ENCODE data around the gene STARD5.

STARD5 gene

DNA sequence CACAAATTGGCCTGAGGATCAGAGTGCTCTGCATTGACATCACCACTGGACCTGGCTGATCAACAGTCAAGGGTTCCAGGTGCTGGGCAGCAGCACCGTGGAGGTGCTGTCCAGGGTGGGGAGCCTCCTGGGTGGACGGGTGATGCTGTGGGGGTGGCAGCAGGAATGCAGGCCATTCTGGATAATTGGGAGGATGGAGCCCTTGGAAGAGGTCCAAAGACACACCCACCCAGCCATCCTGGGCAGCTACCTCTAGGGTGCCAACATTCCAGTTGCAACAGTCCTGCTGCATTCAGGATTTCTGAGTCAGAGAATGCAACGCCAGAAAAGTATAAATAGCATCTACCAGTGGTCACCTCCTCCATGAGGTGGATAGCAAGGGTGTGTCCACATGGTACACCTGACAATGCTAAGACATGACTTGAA is 26.8 kb downstream of the STARD5 start:
- intact Hi-C loops (cut with DNase I) = no loop called here
- peak in 1 of 10 donors; percentile 67 for DNase-seq

DNA sequence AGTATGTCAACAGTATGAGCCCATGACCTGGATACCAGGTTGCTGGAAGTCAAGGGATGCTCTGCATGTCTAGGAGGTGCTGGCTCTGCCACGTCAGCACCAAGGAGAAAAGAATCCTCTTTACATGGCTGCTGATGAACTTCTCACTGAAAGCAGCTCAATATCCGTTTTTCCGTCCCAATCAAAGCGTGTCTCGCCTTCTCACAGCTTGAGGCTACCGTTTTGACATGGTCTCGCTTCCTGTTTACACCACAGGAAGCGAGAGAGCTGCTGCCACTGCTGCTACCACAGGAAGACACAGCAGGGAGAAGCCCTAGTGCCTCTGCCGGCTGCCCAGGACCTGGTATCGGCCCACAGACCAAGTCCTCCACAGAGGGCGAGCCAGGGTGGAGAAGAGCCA is 27.3 kb downstream of the STARD5 start:
- intact Hi-C loops (cut with DNase I) = no loop called here
- peak in 2 of 10 donors; percentile 67 to 85 for DNase-seq

DNA sequence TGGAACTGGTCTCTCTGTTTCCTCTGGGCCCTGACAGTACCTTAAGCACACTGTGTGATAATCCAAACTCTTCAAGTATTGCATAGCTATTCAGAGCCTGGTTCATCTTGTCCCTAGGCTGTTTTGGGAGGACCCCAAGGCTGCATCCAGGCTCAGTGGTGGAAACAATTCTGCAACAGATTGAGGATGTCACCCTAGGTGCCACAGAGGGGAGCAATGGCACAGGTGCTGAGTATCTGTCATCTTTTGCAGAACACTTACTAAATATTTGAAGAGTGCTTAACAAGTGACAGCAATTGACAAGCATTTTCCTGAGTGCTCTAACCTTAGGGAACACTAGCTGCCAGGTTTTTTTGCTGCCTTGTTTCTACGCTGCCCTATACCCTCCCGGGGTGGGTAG is 27.8 kb downstream of the STARD5 start:
- DNase-seq = no peak
- intact Hi-C loops (cut with DNase I) = no loop called here

DNA sequence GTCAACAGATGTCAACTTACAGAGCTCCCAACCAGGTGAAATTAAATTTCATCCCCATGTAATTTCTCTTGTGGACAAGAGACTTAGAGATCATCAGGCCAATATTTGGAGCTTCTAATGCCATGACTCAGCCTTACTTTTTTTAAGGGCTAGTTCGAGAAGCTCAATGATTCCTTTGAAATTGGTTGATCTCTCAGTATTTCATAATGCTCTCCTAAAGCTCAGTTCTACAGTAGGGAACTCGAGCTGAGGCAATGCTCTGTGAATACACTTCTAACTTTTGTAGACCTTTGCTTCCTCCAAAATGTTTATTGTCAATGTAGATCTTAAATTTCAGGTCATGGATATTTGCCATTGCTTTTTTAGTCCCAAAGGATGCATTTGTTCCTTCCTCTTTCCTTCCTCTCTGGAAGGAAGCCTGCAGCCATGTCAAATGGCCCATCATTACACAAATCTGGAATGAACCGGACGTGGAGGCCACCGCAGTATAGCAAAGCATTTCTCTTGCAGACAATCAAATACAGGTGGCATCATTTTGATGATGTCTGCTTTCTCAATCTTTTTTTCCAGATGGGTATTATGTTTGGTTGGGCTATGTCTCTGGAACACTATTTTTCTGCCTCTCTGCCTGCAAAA is 28.3 kb downstream of the STARD5 start:
- intact Hi-C loops (cut with DNase I) = no loop called here
- DNase-seq = no peak

DNA sequence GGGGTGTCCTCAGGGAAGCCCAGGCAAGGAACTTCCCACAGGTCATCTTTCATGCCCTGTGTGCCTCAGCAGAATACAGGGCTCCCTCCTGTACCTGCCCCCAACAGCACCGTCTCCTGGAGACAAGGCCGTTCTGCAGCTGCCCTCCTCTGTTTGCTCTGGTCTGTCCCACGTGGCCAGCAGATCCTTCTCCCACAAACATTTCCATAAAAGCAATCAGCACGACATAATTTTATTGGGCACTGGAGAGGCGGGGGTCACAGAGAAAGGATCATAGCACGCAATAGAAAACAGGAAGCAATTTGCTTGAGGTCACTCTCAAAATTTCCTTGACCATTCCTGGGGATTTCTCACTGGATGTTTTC is 29.4 kb downstream of the STARD5 start:
- intact Hi-C loops (cut with DNase I) = no loop called here
- DNase-seq = no peak

DNA sequence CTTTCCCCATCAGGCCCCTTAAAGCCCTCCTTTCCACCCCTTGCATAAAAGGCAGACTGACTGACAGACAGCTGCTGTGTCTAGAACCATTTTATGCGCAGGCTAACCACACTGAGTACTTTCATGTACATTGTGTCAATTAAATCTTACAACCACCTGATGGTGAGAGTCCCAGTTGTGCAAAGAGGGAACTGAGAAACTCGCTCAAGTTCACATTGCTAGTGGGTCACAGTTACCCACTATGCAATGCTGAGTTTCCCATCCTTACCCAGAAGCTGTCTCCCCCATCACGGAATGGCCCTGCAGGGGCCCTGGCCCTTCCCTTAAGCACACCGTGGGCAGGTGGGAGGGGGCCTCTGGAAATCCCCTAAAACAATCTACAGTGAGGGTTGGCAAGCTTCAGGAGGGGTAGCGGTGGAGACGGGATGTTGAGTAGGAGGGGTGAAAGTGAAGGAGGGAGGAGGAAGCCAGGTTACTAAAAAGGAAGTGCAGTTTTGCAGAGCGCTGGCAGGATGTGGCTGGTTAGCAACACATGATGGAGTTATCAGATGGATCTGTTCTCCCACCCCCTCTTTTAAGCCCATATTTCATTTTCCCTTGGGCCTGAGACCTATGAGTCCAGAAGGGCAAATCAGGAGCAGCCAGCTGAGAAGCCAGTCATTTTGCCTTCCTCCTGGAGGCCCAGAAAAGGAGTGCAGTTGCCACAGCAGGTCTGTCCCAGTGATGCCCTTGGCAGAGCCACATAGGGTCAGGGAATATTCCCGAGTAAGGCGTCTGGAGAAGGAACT is 30.0 kb downstream of the STARD5 start:
- intact Hi-C loops (cut with DNase I) = no loop called here
- DNase-seq = no peak

DNA sequence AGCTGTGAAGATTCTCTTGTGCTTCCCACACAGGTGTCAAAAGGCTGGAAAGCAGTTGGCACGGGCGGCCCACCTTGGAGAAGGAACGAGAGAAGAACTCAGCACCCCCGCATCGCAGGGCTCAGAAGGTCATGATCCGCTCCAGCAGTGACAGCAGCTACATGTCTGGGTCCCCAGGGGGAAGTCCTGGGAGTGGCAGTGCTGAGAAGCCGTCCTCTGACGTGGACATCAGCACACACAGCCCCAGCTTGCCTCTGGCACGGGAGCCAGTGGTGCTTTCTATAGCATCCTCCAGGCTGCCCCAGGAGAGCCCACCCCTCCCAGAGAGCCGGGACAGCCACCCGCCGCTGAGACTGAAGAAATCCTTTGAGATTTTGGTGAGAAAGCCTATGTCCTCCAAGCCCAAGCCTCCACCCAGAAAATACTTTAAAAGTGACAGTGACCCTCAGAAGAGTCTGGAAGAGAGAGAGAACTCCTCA is 31.4 kb downstream of the STARD5 start:
- peak in 1 of 10 donors; percentile 69 for DNase-seq
- intact Hi-C loops (cut with DNase I) = no loop called here

DNA sequence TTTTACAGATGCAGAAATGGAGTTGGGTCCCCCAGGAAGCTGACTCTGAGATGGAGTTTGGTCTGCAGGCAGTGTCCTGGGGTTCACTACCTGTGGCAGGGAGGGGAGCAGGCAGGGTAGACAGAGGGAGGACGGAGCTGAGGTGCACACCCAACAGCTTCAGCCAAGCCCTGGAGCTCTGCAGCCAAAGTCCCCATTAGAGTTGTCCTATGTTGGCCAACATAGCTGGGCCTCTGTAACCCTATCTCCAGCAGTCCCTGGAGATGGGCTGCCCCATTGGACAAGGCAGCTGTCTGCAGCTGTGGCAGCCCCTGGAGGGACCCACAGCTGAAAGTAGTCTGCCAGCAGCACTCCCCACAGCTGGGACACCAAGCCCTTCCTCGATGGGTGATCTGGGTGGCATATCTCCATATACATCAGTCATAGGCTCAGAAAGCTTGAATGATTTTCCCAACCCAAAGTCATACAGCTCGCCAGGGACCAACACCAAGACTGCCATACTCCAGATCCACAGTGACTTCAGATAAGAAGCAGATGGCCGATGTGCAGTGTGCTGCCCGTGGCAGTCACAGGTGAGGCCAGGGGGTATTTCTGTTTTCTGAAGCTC is 31.9 kb downstream of the STARD5 start:
- DNase-seq = no peak
- intact Hi-C loops (cut with DNase I) = no loop called here

DNA sequence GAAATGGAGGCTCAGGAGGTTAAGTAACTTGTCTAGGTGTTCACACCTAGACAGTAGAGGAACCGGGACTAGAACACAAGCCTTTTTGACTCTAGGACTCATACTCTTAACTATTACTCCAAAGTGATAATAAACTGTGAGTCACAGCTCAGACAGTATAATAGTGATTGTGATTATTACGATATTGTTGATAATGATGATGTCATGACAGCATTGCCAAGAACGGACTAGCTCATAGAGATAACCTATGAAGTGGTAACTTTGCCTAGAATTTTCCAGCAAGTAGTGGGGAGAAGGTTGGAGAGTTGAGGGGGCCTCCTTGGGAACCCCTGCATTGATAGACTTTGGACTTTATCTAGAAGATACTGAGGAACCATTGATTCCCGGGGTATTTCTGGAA is 34.0 kb downstream of the STARD5 start:
- intact Hi-C loops (cut with DNase I) = no loop called here
- no peak for DNase-seq

DNA sequence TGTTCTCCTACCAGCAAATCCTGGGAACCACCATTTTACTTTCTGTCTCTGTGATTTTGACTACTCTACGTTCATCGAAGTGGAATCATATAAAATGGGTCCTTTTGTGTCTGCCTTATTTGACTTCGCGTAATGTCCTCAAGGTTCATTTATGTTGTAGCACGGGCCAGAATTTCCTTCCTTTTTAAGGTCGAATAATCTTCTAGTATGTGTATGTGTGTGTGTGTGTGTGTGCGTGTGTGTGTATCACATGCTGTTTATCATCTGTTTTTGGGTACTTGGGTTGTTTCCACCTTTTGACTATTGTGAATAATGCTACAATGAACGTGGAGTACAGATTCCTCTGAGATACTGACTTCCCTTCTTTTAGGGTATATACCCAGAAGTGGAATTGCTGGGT is 35.3 kb downstream of the STARD5 start:
- intact Hi-C loops (cut with DNase I) = no loop called here
- no peak for DNase-seq

DNA sequence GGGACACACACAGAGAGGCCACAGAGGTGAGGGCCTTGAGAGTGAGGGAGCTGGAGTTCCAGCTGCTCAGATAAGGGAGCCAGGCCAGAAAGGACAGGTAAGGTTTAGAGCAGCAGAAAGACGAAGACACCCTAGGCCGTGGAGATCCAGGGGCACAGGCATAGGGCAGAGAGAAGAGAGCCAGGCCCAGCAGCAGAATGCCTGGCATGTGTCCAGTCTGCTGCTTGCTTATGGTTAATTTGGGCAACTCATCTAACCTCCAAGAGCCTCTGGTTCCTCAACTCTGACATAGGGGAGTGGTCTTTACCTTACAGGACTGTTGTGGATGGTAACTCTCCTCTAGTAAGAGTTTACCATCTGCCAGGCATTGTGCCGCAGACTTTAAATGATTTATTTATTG is 35.9 kb downstream of the STARD5 start:
- intact Hi-C loops (cut with DNase I) = no loop called here
- DNase-seq = no peak

DNA sequence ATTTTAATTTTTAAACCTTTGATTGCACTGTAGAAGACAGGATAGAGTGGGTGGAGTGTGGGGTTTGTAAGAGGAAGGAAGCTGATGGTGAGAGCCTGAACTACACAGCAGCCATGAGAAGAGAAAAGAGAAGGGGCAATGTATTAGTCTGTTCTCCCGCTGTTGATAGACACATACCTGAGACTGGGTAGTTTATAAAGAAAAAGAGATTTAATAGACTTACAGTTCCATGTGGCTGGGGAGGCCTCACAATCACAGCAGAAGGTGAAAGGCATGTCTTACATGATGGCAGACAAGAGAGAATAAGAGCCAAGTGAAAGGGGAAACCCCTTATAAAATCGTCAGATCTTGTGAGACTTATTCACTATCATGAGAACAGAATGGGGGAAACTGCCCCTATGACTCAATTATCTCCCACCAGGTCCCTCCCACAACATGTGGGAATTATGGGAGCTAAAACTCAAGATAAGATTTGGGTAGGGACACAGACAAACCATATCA is 37.3 kb downstream of the STARD5 start:
- intact Hi-C loops (cut with DNase I) = no loop called here
- no peak for DNase-seq

DNA sequence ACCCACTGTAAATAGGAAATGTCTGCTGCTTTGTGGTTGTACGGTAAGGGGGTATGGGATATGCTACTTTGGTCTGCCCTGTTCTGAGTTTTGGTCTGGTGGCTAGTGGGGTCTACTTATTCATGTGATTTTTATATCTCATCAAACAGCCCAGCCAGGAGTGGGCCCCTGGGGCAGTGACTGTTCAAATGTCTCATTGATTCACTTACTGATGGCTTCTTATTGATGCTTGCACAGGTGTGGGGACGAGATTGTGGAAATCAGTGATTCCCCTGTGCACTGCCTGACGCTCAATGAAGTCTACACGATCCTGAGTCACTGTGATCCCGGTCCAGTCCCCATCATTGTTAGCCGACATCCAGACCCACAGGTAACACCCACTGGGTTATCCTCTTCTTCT is 38.5 kb downstream of the STARD5 start:
- intact Hi-C loops (cut with DNase I) = no loop called here
- DNase-seq = peak in 1 of 10 donors; percentile 67

DNA sequence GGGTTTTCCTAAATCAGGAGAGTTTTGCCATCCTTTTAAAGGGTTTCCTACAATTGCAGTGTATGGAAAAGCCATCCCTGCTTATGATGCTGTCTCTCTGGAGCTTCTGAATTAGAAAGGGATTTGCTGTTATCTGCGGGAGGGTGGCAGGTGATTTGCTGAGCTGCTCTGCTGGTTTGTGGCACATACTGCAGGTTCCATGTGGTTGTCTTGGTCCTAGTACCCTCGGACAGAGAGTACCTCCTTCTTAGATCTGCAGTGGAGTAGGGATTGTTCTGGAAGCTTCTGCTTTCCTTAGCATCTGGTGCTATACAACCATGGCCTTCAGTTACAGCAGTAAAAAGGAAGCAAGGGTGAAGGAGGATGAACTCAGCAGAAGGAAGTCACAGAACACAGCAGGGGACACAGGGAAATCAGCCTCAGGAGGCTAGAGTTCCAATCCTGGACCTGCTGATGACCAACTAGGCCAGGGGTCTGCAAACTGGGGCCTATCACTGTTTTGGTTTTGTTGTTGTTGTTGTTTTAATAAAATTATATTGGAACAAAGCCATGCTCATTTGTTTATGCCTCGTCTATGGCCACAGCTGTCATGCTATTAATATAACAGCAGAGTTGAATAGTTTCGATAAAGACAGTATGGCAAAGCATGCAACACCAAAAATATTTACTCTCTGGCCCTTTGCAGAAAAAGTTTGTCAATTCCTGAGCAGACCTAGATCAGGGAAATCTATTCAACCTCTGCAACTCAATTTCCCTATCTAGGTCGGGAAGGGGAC is 39.5 kb downstream of the STARD5 start:
- DNase-seq = peak in 1 of 10 donors; percentile 30
- intact Hi-C loops (cut with DNase I) = no loop called here

DNA sequence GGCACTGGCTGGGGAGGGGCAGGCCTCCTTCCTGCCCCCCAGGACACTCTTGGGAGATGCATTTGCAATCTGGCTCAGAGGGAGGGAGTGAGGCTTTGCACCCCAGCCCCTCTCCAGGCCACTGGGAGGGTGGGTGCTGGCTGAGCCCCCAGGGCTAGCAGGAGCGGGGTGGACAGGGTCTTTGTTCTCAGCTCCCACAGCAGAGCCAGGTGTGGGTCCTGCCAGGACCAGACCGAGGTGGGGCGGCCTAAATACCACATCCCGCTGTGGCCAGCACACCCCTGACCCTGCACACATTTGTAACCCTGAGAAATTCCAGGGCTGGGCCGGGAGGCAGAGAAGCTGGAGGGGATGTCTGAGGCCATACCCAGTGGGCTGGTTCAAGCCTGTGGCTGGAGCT is 41.0 kb downstream of the STARD5 start:
- DNase-seq = peak in 1 of 10 donors; percentile 70
- intact Hi-C loops (cut with DNase I) = no loop called here

DNA sequence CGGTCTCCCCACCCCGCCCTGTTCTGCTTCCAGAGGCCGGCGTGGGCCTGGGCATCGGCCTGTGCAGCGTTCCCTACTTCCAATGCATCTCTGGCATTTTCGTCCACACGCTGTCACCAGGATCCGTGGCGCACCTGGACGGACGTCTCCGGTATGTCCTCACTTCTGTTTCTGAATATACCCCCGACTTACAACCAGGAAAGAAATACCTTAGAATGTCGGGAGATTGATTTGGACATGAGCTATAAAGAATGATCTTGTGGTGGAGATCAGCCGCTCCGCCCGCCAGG is 41.4 kb downstream of the STARD5 start:
- DNase-seq = peak in 1 of 10 donors; percentile 56
- intact Hi-C loops (cut with DNase I) = no loop called here

DNA sequence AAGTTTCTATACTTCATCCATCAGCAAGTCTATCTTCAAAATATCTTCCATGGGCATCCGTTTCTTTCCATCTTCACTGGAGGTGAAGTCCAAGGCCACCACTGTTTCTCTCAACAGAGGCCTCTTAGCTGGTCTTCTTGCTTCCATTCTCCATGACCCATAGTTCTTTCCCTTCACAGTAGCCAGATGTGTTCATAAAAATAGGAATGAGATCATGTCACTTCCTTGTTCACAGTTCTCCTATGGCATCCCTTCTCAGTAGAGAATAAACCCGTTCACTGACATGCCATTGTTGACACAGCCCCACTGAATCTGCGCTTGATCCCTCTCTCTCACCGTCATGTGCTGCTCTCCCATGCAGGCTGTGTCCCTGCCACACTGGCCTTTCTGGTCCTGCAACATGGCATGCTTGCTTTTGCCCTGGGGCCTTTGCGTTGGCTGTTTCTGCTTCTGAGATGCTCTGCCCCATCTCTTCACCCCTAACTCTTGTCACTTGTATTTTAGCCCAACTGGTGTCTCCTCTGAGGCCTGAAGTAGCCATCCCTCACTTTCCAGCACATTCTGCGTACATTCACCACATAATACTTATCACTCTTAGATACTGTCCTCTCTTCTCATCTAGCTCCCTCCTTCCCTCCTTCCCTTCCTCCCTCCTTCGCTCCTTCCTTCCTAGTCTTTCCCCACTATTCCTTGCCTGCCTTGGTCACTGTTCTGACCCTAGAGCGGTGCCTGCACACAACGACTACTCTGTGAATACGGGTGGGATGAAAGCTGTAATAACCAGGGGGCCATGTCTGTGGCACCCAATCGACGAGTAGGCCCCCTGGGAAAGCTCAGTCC is 42.0 kb downstream of the STARD5 start:
- intact Hi-C loops (cut with DNase I) = no loop called here
- peak in 1 of 10 donors; percentile 79 for DNase-seq

DNA sequence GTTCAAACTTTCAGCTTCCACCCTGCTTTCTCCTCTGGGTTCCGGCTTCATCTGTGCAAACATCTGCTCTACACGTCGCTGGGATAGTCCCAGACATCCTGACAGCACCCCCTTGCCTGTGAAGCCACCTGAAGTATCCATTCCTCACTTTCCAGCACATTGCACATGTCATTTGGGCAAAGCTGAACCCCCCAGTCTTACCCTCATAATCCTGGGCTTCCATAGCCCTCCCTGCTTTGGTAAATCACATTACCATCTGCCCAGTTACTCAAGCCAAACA is 42.5 kb downstream of the STARD5 start:
- DNase-seq = peak in 1 of 10 donors; percentile 67
- intact Hi-C loops (cut with DNase I) = no loop called here

DNA sequence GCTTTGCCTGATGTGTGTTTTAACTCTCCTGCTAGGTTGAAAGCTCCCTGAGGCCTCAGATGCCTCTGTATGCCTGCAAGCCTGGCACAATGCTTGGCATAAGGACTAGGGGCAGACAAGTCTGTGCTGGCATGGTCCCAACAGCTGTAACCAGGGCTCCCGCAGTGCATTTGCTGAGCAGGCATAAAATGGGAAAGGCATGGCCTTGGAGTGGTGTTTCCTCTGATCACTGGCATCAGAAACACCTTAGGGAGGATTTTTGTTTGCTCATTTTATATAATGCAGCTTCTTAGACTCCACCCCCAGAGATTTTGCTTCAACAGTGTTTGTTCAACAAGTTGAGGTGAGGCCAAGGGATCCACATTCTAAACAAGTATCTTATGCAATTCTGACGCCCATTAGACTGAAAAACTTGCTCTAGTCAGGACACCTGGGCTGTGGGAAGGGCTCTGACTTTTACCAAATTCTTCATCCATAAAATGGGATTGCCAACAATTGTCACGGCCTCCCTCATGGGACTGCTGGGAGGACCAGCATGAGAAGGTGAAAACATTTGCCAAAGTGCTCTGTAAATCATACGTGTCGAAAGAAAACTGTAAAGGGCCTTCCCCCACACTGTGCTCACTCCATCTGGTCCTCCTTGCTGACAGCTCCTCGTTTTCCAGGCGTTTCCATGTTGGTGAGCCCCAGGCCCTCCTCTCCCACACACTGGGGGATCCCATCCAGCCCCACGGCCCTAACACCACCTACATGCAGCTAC is 43.1 kb downstream of the STARD5 start:
- peak in 1 of 10 donors; percentile 40 for DNase-seq

More for the DNA sequence above, 43.1 kb downstream of the STARD5 start:
- intact Hi-C loops (cut with DNase I) = no loop called here

Data from posterior cingulate gyrus (tissue), 11 donors.